ENCODE measurements around the gene KLK8.

Gene KLK8

GRCh38 chr19:51018745-51019543 lies 17.5 kb upstream of the KLK8 start:
- DNase-seq (ENCODE audit: low read depth in 2 of 3, low spot score in 2 of 3) = no peak

- DNase-seq (ENCODE audit: low read depth in 2 of 3, low spot score in 2 of 3) = peak; percentile 23 to 71 (median 33)
Measured at GRCh38 chr19:51016798-51017683, 15.6 kb upstream of the KLK8 start.

GRCh38 chr19:51015691-51016267 lies 14.4 kb upstream of the KLK8 start:
- no peak for DNase-seq (ENCODE audit: low read depth in 2 of 3, low spot score in 2 of 3)

- DNase-seq (ENCODE audit: low read depth in 2 of 3, low spot score in 2 of 3) = no peak
Measured at GRCh38 chr19:51014242-51014641, 12.8 kb upstream of the KLK8 start.

- DNase-seq (ENCODE audit: low read depth in 2 of 3, low spot score in 2 of 3) = no peak
Measured at GRCh38 chr19:51012661-51013190, 11.3 kb upstream of the KLK8 start.

- DNase-seq (ENCODE audit: low read depth in 2 of 3, low spot score in 2 of 3) = no peak
Measured at GRCh38 chr19:51010066-51010795, 8.8 kb upstream of the KLK8 start.

- no peak for DNase-seq (ENCODE audit: low read depth in 2 of 3, low spot score in 2 of 3)
Measured at GRCh38 chr19:51009061-51009891, 7.9 kb upstream of the KLK8 start.

GRCh38 chr19:51007488-51007887 lies 6.1 kb upstream of the KLK8 start:
- DNase-seq (ENCODE audit: low read depth in 2 of 3, low spot score in 2 of 3) = no peak

- DNase-seq (ENCODE audit: low read depth in 2 of 3, low spot score in 2 of 3) = no peak
Measured at GRCh38 chr19:51006406-51006805, 5.0 kb upstream of the KLK8 start.

- DNase-seq (ENCODE audit: low read depth in 2 of 3, low spot score in 2 of 3) = no peak
Measured at GRCh38 chr19:51005248-51005647, 3.8 kb upstream of the KLK8 start.

- DNase-seq (ENCODE audit: low read depth in 2 of 3, low spot score in 2 of 3) = no peak
Measured at GRCh38 chr19:51003316-51003715, 1.9 kb upstream of the KLK8 start.

- DNase-seq (ENCODE audit: low read depth in 2 of 3, low spot score in 2 of 3) = no peak
Measured at GRCh38 chr19:51002542-51003311, 1.3 kb upstream of the KLK8 start.

GRCh38 chr19:51002089-51002532 lies 707 bp upstream of the KLK8 start:
- DNase-seq (ENCODE audit: low read depth in 2 of 3, low spot score in 2 of 3) = no peak

- no peak for DNase-seq (ENCODE audit: low read depth in 2 of 3, low spot score in 2 of 3)
Measured at GRCh38 chr19:51000981-51001380, 423 bp downstream of the KLK8 start.

- DNase-seq (ENCODE audit: low read depth in 2 of 3, low spot score in 2 of 3) = no peak
Measured at GRCh38 chr19:51000426-51000825, 978 bp downstream of the KLK8 start.

- DNase-seq (ENCODE audit: low read depth in 2 of 3, low spot score in 2 of 3) = no peak
Measured at GRCh38 chr19:50998686-50999085, 2.7 kb downstream of the KLK8 start.

- no peak for DNase-seq (ENCODE audit: low read depth in 2 of 3, low spot score in 2 of 3)
Measured at GRCh38 chr19:50998061-50998460, 3.3 kb downstream of the KLK8 start.

GRCh38 chr19:50994129-50994528 lies 7.3 kb downstream of the KLK8 start:
- DNase-seq (ENCODE audit: low read depth in 2 of 3, low spot score in 2 of 3) = no peak

- no peak for DNase-seq (ENCODE audit: low read depth in 2 of 3, low spot score in 2 of 3)
Measured at GRCh38 chr19:50992666-50993035, 8.8 kb downstream of the KLK8 start.
